PC-3 (cell line): ENCODE results near the gene SIX2.

Experiments
- CTCF ChIP-seq: fragments of 300-600 bp; sonication (generic); conservative IDR thresholded peaks from 2 replicates; pipeline ENCODE4 v1.5.1; 2017; ENCODE audit warnings: antibody characterized with exemption, low read depth, mild to moderate bottlenecking, low read length
- EZH2 ChIP-seq: fragments of 300-600 bp; sonication (generic); IDR thresholded peaks from one replicate; pipeline ENCODE4 v1.6.1; 2017; ENCODE audit warnings: antibody characterized with exemption, mild to moderate bottlenecking, low read length; ENCODE audit not compliant: unreplicated experiment
- EZH2phosphoT487 ChIP-seq: fragments of 300-600 bp; sonication (generic); IDR thresholded peaks from 2 replicates; pipeline ENCODE4 v1.6.1; 2018; ENCODE audit warnings: mild to moderate bottlenecking, antibody characterized with exemption, low read length, borderline replicate concordance

GRCh38 chr2:44956843-44957242 lies 52.4 kb downstream of the SIX2 start:
- TF ChIP-seq CTCF (no peak), EZH2phosphoT487 (no peak), EZH2 (no peak)
